ENCODE data around the gene CHCHD6. TPM values are rescaled to one million over a fixed set of nuclear protein-coding genes. Genes with fewer than 3 reads are reported as not detected.

The CHCHD6 gene
- total RNA-seq, 1 experiment from 2014 or later = 47.7 TPM

DNA sequence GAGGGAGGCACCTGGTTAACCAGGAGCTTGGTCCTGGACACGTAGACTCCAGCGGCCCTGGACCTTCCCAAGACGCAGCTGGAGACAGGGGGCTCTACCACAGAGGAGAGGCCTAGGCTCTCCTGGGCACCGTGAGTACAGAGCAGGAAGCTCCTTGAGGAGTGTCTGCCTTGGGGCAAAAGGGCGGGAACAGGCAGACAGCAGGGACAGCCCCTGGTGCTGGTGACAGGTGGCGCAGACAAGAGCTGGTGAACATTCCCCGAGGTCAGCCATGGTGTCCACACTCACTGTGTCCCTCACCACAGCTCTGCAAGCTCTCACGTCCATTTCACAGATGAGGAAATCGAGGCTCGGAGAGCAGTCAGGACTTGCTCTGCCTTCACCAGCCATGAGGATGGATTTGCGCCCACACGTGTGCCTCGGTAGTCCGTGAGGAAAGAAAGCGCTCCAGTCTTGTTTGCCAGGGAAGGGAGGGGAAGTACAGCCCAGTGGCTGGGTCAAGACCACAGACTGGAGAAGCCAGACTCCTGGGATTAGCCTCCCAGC is 276.3 kb downstream of the CHCHD6 start:
- TF ChIP-seq, protein P1, sequence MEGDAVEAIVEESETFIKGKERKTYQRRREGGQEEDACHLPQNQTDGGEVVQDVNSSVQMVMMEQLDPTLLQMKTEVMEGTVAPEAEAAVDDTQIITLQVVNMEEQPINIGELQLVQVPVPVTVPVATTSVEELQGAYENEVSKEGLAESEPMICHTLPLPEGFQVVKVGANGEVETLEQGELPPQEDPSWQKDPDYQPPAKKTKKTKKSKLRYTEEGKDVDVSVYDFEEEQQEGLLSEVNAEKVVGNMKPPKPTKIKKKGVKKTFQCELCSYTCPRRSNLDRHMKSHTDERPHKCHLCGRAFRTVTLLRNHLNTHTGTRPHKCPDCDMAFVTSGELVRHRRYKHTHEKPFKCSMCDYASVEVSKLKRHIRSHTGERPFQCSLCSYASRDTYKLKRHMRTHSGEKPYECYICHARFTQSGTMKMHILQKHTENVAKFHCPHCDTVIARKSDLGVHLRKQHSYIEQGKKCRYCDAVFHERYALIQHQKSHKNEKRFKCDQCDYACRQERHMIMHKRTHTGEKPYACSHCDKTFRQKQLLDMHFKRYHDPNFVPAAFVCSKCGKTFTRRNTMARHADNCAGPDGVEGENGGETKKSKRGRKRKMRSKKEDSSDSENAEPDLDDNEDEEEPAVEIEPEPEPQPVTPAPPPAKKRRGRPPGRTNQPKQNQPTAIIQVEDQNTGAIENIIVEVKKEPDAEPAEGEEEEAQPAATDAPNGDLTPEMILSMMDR (conservative IDR thresholded peaks at IDR 0.05) = no peak
- no peak for TF ChIP-seq EZH2 (IDR thresholded peaks at IDR 0.05; ENCODE audit: low read depth)
- intact Hi-C loops (cut with micrococcal nuclease; ENCODE audit: unreplicated experiment) = loop anchor here (2.0 to 10.0 kb wide), 5 partner anchors 20 to 503 kb away; partner anchors contain the start of gene ZXDC
- BruUV-seq (replicated peaks) = no TSS peak
- H3K27me3 ChIP-seq (ENCODE audit: insufficient read depth, low read depth) = no peaks in the 10 kb centered on the region
- no peak overlapping the region for H3K27ac ChIP-seq
- H3K4me1 ChIP-seq (replicated peaks; ENCODE audit: insufficient read depth) = peaks cover 20% of the 10 kb centered on the region
- peaks cover 18% of the 10 kb centered on the region for H3K79me2 ChIP-seq (ENCODE audit: low read depth)
- H4K20me1 ChIP-seq (ENCODE audit: insufficient read depth) = peaks cover 11% of the 10 kb centered on the region
- no peak for DNase-seq
- H3K9me2 ChIP-seq (ENCODE audit: insufficient read depth) = no peaks in the 10 kb centered on the region
- no peak overlapping the region for H3K4me2 ChIP-seq
- no peaks in the 10 kb centered on the region for H3K36me3 ChIP-seq (ENCODE audit: low read depth)
- H3K9me3 ChIP-seq (ENCODE audit: insufficient read depth, low read depth) = no peaks in the 10 kb centered on the region
- H3K4me3 ChIP-seq = no peak overlapping the region
- no peak overlapping the region for H2AFZ ChIP-seq
- peaks cover 8% of the 10 kb centered on the region for H3F3A ChIP-seq (ENCODE audit: insufficient read depth, low read depth)
- CTCF ChIA-PET = interaction anchor here (1.3 kb wide), 1 partner anchor 300 kb away, joined by 3 read pairs; no protein-coding TSS in a partner anchor
- POLR2A ChIA-PET (ENCODE audit: unreplicated experiment) = interaction anchor here (0.6 kb wide), 1 partner anchor 467 kb away, joined by 3 read pairs; no protein-coding TSS in a partner anchor

DNA sequence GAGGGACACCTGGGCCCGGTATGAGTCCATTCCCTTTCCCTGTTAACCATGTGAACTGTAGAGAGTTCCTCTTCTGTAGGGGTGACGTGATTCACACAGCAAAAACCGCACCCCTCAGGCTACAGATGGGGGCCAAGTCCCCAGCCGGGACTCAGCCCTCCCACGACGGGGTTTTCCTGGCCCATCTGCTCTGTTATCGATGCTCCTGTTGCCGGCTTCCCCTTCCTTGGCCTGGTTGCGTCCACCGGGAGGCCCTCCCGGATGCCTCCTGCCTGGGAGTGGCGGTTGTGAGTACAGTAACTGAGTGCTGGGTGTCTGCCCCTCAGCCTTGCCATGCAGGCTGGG is 278.1 kb downstream of the CHCHD6 start:
- H3K27ac ChIP-seq = no peak overlapping the region
- DNase-seq = no peak

DNA sequence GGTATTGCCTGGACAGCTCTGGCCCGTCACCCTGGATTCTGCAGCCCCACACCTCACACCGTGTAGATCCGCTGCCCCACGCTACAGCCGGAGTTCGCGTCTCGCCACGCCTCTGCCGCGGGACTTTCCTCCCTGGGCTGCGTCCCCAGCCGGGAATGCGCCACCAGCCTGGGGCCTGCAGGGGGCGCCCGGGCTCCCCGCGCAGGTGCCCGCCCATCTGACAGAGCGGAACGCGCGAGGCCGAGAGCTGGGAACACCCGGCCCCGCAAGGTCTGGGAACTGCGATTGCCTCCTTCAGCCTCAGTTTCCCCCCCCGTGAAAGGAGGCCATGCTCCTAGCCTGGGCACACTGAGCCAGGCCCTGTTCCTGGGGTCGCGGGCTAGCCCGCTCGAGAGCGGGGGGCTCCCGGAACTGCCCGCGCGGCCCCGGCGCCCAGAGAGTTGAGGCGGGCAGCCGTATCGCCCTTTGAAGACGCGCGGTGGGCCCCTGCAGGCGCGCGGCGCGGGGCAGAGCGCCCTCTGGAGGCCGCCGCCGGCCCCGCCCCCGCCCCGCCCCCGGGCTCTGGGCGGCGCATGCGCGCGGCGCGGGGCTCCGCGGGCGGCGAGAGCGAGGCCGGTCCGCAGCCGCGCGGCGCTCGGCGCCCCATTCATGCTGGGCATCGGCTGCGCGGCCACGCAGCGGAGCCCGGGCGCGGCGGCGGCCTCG is 278.6 kb downstream of the CHCHD6 start, which contains the start of gene PLXNA1:
PLXNA1 (plus strand) TSS at position 645 of the 705 bp plus-strand sequence. CDS start 5,479 bp downstream, outside the sequence.
- Histone ChIP-seq H3K4me2 (peak within 1 kb of the TSS; percentile 95), H3K27me3 (ENCODE audit: insufficient read depth, low read depth) (no peaks in the 10 kb centered on the region), H3K9me3 (ENCODE audit: insufficient read depth, low read depth) (no peaks in the 10 kb centered on the region), H3F3A (ENCODE audit: insufficient read depth, low read depth) (peaks cover 8% of the 10 kb centered on the region), H3K4me1 (replicated peaks; ENCODE audit: insufficient read depth) (peaks cover 20% of the 10 kb centered on the region), H4K20me1 (ENCODE audit: insufficient read depth) (peaks cover 34% of the 10 kb centered on the region), H3K79me2 (ENCODE audit: low read depth) (peaks cover 40% of the 10 kb centered on the region), H3K9me2 (ENCODE audit: insufficient read depth) (no peaks in the 10 kb centered on the region), H3K27ac (no peak within 1 kb of the TSS), H3K36me3 (ENCODE audit: low read depth) (no peaks in the 10 kb centered on the region), H2AFZ (peak within 1 kb of the TSS; percentile 90), H3K4me3 (peak within 1 kb of the TSS; percentile 86)
- peak in 1 of 2 experiments; percentile 82 for DNase-seq
- intact Hi-C loops (cut with micrococcal nuclease; ENCODE audit: unreplicated experiment) = loop anchor here (1.0 to 10.0 kb wide), 7 partner anchors 71 to 505 kb away; partner anchors contain the start of gene ZXDC
- BruUV-seq (replicated peaks) = no TSS peak
- ChIA-PET CTCF (interaction anchor here (0.7 to 1.2 kb wide), 3 partner anchors 132 to 230 kb away, joined by 3 to 5 read pairs (median 3); no protein-coding TSS in a partner anchor), POLR2A (ENCODE audit: unreplicated experiment) (interaction anchor here (0.7 kb wide), 1 partner anchor 71 kb away, joined by 3 read pairs; no protein-coding TSS in a partner anchor)
- no peak for TF ChIP-seq EZH2 (IDR thresholded peaks at IDR 0.05; ENCODE audit: low read depth)
- TF ChIP-seq, protein P1 (conservative IDR thresholded peaks at IDR 0.05) = peak; percentile 93

More for the DNA sequence above, 278.1 kb downstream of the CHCHD6 start:
- H3K27me3 ChIP-seq (ENCODE audit: insufficient read depth, low read depth) = no peaks in the 10 kb centered on the region
- intact Hi-C loops (cut with micrococcal nuclease; ENCODE audit: unreplicated experiment) = loop anchor here (1.0 to 10.0 kb wide), 7 partner anchors 71 to 505 kb away; partner anchors contain the start of gene ZXDC
- CTCF ChIA-PET = interaction anchor here (0.6 to 1.2 kb wide), 3 partner anchors 131 to 229 kb away, joined by 3 to 5 read pairs (median 5); no protein-coding TSS in a partner anchor
- POLR2A ChIA-PET (ENCODE audit: unreplicated experiment) = interaction anchor here (0.7 kb wide), 1 partner anchor 71 kb away, joined by 3 read pairs; no protein-coding TSS in a partner anchor
- peak overlapping the region; percentile 95 for H3K4me2 ChIP-seq
- TSS peak; percentile 43 for BruUV-seq (replicated peaks)
- peak overlapping the region; percentile 90 for H2AFZ ChIP-seq
- peaks cover 29% of the 10 kb centered on the region for H4K20me1 ChIP-seq (ENCODE audit: insufficient read depth)
- peak overlapping the region; percentile 86 for H3K4me3 ChIP-seq
- no peaks in the 10 kb centered on the region for H3K9me2 ChIP-seq (ENCODE audit: insufficient read depth)
- no peaks in the 10 kb centered on the region for H3K9me3 ChIP-seq (ENCODE audit: insufficient read depth, low read depth)
- TF ChIP-seq, protein P1 (conservative IDR thresholded peaks at IDR 0.05) = no peak
- TF ChIP-seq EZH2 (IDR thresholded peaks at IDR 0.05; ENCODE audit: low read depth) = no peak
- H3F3A ChIP-seq (ENCODE audit: insufficient read depth, low read depth) = peaks cover 8% of the 10 kb centered on the region
- H3K79me2 ChIP-seq (ENCODE audit: low read depth) = peaks cover 36% of the 10 kb centered on the region
- peaks cover 20% of the 10 kb centered on the region for H3K4me1 ChIP-seq (replicated peaks; ENCODE audit: insufficient read depth)
- no peaks in the 10 kb centered on the region for H3K36me3 ChIP-seq (ENCODE audit: low read depth)

Data from PC-9 (cell line).